HCT116 (cell line): ENCODE data around the gene NEK1. TPM values are rescaled to one million over a fixed set of nuclear protein-coding genes. Genes with fewer than 3 reads are reported as not detected.

Source experiments
- ATAC-seq: fragments of 200-7000 bp; cut with Tn5 transposase; 2 replicates; pipeline ENCODE4 v1.9.1; 2020; ENCODE audit warnings: mild to moderate bottlenecking, moderate library complexity
- BruUV-seq: library from RNA; stranded (reverse); fragments of 400-500 nt; replicated peaks from 2 replicates; lab custom pipeline; 2021; lab: Mats Ljungman, UMichigan
- CTCF ChIA-PET: fragments of 300-600 bp; sonication (Branson Sonifier 250); formaldehyde crosslinking; loops from one replicate; lab custom pipeline; 2021; ENCODE audit warnings: antibody characterized with exemption; lab: Charles Lee
- POLR2A ChIA-PET: fragments of 300-600, 350-600 bp; sonication (Branson Sonifier 250); formaldehyde crosslinking; loops from one replicate; lab custom pipeline; 2021; ENCODE audit warnings: antibody characterized with exemption; lab: Charles Lee
- RAD21 ChIA-PET, 2 experiments: fragments of 300-600 bp; sonication (Branson Sonifier 250); formaldehyde crosslinking; loops; one replicate each; lab custom pipeline; 2023; ENCODE audit warnings: low total read pairs in 2 of 2; ENCODE audit not compliant: uncharacterized antibody in 2 of 2, unreplicated experiment in 2 of 2, low non-redundant PET in 1 of 2; lab: Charles Lee
- DNase-seq: peaks from one replicate; pipeline ENCODE4 v3.0.0-alpha.2; 2010; ENCODE audit warnings: low read depth, low spot score
- H2AFZ ChIP-seq: fragments of 200-600 bp; shearing (Covaris generic), sonication (generic); 2 replicates; pipeline ENCODE4 v1.6.1; 2017; ENCODE audit warnings: low read depth, mixed run types, mixed read lengths, antibody characterized with exemption, low read length; ENCODE audit not compliant: poor library complexity, severe bottlenecking
- H3K27ac ChIP-seq: 2 replicates; pipeline ENCODE4 v1.5.1; 2012; ENCODE audit warnings: low read depth, low read length
- H3K27me3 ChIP-seq: fragments of 200-600 bp; sonication (generic); 2 replicates; pipeline ENCODE4 v1.6.1; 2016; ENCODE audit warnings: mixed run types, low read length, mixed read lengths; ENCODE audit not compliant: insufficient read depth
- H3K36me3 ChIP-seq, 2 experiments: fragments of 200-500 bp in 1 of 2; fragments of 200-600 bp in 1 of 2; sonication (Bioruptor generic) in 1 of 2; sonication (generic) in 1 of 2; 2 replicates each; pipeline versions ENCODE4 v1.5.1 to v1.6.1; 2014 to 2016; ENCODE audit warnings: low read length in 2 of 2, inconsistent platforms in 1 of 2, mixed read lengths in 1 of 2, mixed run types in 1 of 2; ENCODE audit not compliant: insufficient read depth in 2 of 2, control insufficient read depth in 1 of 2
- H3K4me1 ChIP-seq, 2 experiments: fragments of 200-600 bp in 1 of 2; sonication (generic) in 1 of 2; 2 replicates each; pipeline versions ENCODE4 v1.5.1 to v1.6.1; 2012 to 2017; ENCODE audit warnings: low read length in 2 of 2, inconsistent platforms in 1 of 2, mild to moderate bottlenecking in 1 of 2, mixed read lengths in 1 of 2, mixed run types in 1 of 2, moderate library complexity in 1 of 2; ENCODE audit not compliant: insufficient read depth in 2 of 2, control insufficient read depth in 1 of 2
- H3K4me2 ChIP-seq: fragments of 200-600 bp; sonication (generic); 2 replicates; pipeline ENCODE4 v1.6.1; 2017; ENCODE audit warnings: mixed run types, low read length, mixed read lengths
- H3K4me3 ChIP-seq, 2 experiments: fragments of 200-600 bp in 1 of 2; sonication (generic) in 1 of 2; replicated peaks in 1 of 2; 2 replicates each; pipeline ENCODE4 v1.5.1; 2011 to 2016; ENCODE audit warnings: low read length in 2 of 2, control low read depth in 1 of 2, low read depth in 1 of 2, mild to moderate bottlenecking in 1 of 2, mixed read lengths in 1 of 2, mixed run types in 1 of 2
- H3K79me2 ChIP-seq: fragments of 200-600 bp; sonication (generic); 2 replicates; pipeline ENCODE4 v1.6.1; 2017; ENCODE audit warnings: mild to moderate bottlenecking, mixed run types, low read length, moderate library complexity, mixed read lengths; ENCODE audit not compliant: insufficient read depth
- H3K9ac ChIP-seq: fragments of 200-600 bp; sonication (generic); 2 replicates; pipeline ENCODE4 v1.6.1; 2016; ENCODE audit warnings: low read length, mixed read lengths
- H3K9me2 ChIP-seq: fragments of 200-600 bp; sonication (generic), shearing (Covaris generic); 2 replicates; pipeline ENCODE4 v1.6.1; 2017; ENCODE audit warnings: mixed run types, mild to moderate bottlenecking, moderate library complexity; ENCODE audit not compliant: insufficient read depth
- H3K9me3 ChIP-seq, 2 experiments: fragments of 200-500 bp in 1 of 2; fragments of 200-600 bp in 1 of 2; sonication (Bioruptor generic) in 1 of 2; sonication (generic) in 1 of 2; 2 replicates each; pipeline ENCODE4 v1.6.1; 2014 to 2017; ENCODE audit warnings: low read length in 2 of 2, mixed read lengths in 2 of 2, inconsistent platforms in 1 of 2, low read depth in 1 of 2, mild to moderate bottlenecking in 1 of 2, mixed run types in 1 of 2, moderate library complexity in 1 of 2; ENCODE audit not compliant: control insufficient read depth in 1 of 2, insufficient read depth in 1 of 2
- H4K20me1 ChIP-seq: fragments of 200-600 bp; sonication (generic), shearing (Covaris generic); 2 replicates; pipeline ENCODE4 v1.6.1; 2017; ENCODE audit warnings: mixed run types, mild to moderate bottlenecking, moderate library complexity; ENCODE audit not compliant: insufficient read depth
- ATF3 ChIP-seq: IDR thresholded peaks from 2 replicates; pipeline ENCODE4 v1.6.1; 2012
- CBX3 ChIP-seq: IDR thresholded peaks from 2 replicates; pipeline ENCODE4 v1.6.1; 2012; ENCODE audit warnings: low read depth
- CEBPB ChIP-seq: IDR thresholded peaks from 2 replicates; pipeline ENCODE4 v1.6.1; 2012; ENCODE audit warnings: low read depth
- CTCF ChIP-seq, 3 experiments: fragments of 200-600 bp in 1 of 3; sonication (generic) in 1 of 3; IDR thresholded peaks in 2 of 3; conservative IDR thresholded peaks in 1 of 3; 2 replicates each; pipeline ENCODE4 v1.5.1; 2012 to 2017; ENCODE audit warnings: low read depth in 2 of 3, low read length in 2 of 3, antibody characterized with exemption in 1 of 3, borderline replicate concordance in 1 of 3, control low read depth in 1 of 3, mild to moderate bottlenecking in 1 of 3, mixed read lengths in 1 of 3, mixed run types in 1 of 3, moderate library complexity in 1 of 3; ENCODE audit not compliant: insufficient read depth in 1 of 3
- EGR1 ChIP-seq: IDR thresholded peaks from 2 replicates; pipeline ENCODE4 v1.6.1; 2012; ENCODE audit warnings: low read depth
- ELF1 ChIP-seq: IDR thresholded peaks from 2 replicates; pipeline ENCODE4 v1.6.1; 2012; ENCODE audit warnings: low read depth, borderline replicate concordance
- EZH2phosphoT487 ChIP-seq: fragments of 200-600 bp; IDR thresholded peaks from 2 replicates; pipeline ENCODE4 v1.6.1; 2018; ENCODE audit warnings: antibody characterized with exemption, borderline replicate concordance
- FOSL1 ChIP-seq: IDR thresholded peaks from 2 replicates; pipeline ENCODE4 v1.6.1; 2012; ENCODE audit warnings: low read depth
- JUND ChIP-seq: IDR thresholded peaks from 2 replicates; pipeline ENCODE4 v1.6.1; 2012
- POLR2A ChIP-seq: IDR thresholded peaks from 2 replicates; pipeline ENCODE4 v1.7.0; 2011; ENCODE audit warnings: borderline replicate concordance; ENCODE audit not compliant: insufficient read depth, insufficient read length; ENCODE audit errors: extremely low read depth
- SIN3A ChIP-seq: IDR thresholded peaks from 2 replicates; pipeline ENCODE4 v1.6.1; 2012; ENCODE audit warnings: low read depth
- SRF ChIP-seq: IDR thresholded peaks from 2 replicates; pipeline ENCODE4 v1.6.1; 2012; ENCODE audit warnings: low read depth
- ZNF274 ChIP-seq: fragments of 200-500 bp; sonication (Bioruptor generic); IDR thresholded peaks from 2 replicates; pipeline ENCODE4 v1.6.1; 2014; ENCODE audit warnings: mild to moderate bottlenecking, low read depth, low read length, inconsistent platforms
- intact Hi-C: fragments of 100-400 bp; cut with micrococcal nuclease; formaldehyde crosslinking; loops from 2 replicates; pipeline ENCODE4 v1.10.0; 2022
- total RNA-seq: library from RNA; stranded (reverse); gene quantifications from one replicate; pipeline ENCODE4 v1.2.1, GENCODE V29; 2021; ENCODE audit not compliant: unreplicated experiment
- TF ChIP-seq, protein P1 (sequence below): IDR thresholded peaks from 2 replicates; pipeline ENCODE4 v1.6.1; 2012
- TF ChIP-seq, protein P2 (sequence below): IDR thresholded peaks from 2 replicates; pipeline ENCODE4 v1.6.1; 2012; ENCODE audit warnings: low read depth

Gene NEK1
- total RNA-seq, 1 experiment from 2014 or later: 13.3 TPM

- TF ChIP-seq ZNF274: no peak
- TF ChIP-seq, protein P1, sequence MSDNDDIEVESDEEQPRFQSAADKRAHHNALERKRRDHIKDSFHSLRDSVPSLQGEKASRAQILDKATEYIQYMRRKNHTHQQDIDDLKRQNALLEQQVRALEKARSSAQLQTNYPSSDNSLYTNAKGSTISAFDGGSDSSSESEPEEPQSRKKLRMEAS: no peak
- TF ChIP-seq, protein P2, sequence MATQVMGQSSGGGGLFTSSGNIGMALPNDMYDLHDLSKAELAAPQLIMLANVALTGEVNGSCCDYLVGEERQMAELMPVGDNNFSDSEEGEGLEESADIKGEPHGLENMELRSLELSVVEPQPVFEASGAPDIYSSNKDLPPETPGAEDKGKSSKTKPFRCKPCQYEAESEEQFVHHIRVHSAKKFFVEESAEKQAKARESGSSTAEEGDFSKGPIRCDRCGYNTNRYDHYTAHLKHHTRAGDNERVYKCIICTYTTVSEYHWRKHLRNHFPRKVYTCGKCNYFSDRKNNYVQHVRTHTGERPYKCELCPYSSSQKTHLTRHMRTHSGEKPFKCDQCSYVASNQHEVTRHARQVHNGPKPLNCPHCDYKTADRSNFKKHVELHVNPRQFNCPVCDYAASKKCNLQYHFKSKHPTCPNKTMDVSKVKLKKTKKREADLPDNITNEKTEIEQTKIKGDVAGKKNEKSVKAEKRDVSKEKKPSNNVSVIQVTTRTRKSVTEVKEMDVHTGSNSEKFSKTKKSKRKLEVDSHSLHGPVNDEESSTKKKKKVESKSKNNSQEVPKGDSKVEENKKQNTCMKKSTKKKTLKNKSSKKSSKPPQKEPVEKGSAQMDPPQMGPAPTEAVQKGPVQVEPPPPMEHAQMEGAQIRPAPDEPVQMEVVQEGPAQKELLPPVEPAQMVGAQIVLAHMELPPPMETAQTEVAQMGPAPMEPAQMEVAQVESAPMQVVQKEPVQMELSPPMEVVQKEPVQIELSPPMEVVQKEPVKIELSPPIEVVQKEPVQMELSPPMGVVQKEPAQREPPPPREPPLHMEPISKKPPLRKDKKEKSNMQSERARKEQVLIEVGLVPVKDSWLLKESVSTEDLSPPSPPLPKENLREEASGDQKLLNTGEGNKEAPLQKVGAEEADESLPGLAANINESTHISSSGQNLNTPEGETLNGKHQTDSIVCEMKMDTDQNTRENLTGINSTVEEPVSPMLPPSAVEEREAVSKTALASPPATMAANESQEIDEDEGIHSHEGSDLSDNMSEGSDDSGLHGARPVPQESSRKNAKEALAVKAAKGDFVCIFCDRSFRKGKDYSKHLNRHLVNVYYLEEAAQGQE: no peak
- no peak for TF ChIP-seq ATF3
- no peak for TF ChIP-seq CBX3
These were observed 14.2 kb upstream of the NEK1 start (continued) for GRCh38 chr4:169626331-169627282.

DNA sequence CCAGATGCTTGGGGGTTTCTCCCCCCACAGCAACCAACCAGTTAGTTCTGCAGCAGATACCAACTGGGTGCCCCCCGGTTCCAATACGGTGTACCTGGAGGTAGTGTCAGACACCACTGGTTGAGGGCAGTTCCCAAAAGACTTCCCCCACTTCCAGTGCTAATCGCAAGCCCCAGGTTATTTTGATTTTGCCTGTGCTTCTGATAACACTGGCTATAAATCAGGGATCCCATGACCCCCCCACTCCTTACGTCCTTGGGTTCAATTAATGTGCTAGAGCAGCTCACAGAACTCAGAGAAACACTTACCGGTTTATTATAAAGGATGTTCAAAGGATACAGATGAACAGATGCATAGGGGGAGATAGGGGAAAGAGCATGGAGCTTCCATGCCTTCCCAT is 13.5 kb upstream of the NEK1 start:
- POLR2A ChIA-PET: no interaction called here
- Histone ChIP-seq H3K79me2 (peaks cover 96% of the 10 kb centered on the region), H3K9me3 (no peaks in the 10 kb centered on the region), H4K20me1 (no peaks in the 10 kb centered on the region), H3K9ac (no peak overlapping the region), H3K4me3 (no peak overlapping the region), H3K4me2 (no peak overlapping the region), H3K4me1 (peaks cover 6 to 14% of the 10 kb centered on the region in 2 experiments; a peak in 3 of 4 replicates), H3K27ac (no peak overlapping the region), H3K27me3 (no peaks in the 10 kb centered on the region), H3K36me3 (no peaks in the 10 kb centered on the region), H3K9me2 (no peaks in the 10 kb centered on the region), H2AFZ (no peak overlapping the region)
- ATAC-seq (no peak), DNase-seq (no peak)
- RAD21 ChIA-PET: no interaction called here
- intact Hi-C loops: no loop called here
- BruUV-seq: no TSS peak
- CTCF ChIA-PET: no interaction called here
- TF ChIP-seq JUND (no peak), CEBPB (no peak), POLR2A (no peak), EZH2phosphoT487 (no peak), SIN3A (no peak), SRF (no peak), EGR1 (no peak), ATF3 (no peak), FOSL1 (no peak), ELF1 (no peak), CTCF (IDR thresholded peaks at IDR 0.05 in 2 of 3, conservative IDR thresholded peaks at IDR 0.05 in 1 of 3; ENCODE audit: borderline replicate concordance in 1 of 3, insufficient read depth in 1 of 3, low read depth in 2 of 3, low read length in 2 of 3) (no peak)
- TF ChIP-seq, protein P1: no peak
